HG02884 (cell line): Measurements from ENCODE around the gene PLET1.
"Not testable (repeated sequence)": the region's sequence is repeated elsewhere in the genome, so short reads cannot be mapped to it uniquely, and the experiment has no call there.

Experiments used
- ATAC-seq: cut with Tn5 transposase; IDR thresholded peaks from one replicate; pipeline ENCODE4 v1.9.1; 2021; ENCODE audit warnings: mild to moderate bottlenecking, moderate library complexity; ENCODE audit not compliant: unreplicated experiment

Gene PLET1

DNA sequence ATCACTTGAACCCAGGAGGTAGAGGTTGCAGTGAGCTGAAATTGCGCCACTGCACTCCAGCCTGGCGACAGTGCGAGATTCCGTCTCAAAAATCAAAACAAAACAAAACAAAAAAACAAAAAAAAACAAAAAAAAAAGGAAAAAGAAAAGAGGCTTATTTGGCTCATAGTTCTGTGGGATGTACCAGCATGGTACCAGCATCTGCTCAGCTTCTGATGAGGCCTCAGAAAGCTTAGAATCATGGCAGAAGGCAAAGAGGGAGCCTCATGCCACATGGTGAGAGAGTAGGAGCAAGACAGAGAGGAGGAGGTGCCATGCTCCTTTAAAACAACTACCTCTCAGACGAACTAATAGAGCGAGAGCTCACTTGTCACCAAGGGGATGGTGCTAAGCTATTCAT, 45.0 kb downstream of the PLET1 start:
- no peak for ATAC-seq

DNA sequence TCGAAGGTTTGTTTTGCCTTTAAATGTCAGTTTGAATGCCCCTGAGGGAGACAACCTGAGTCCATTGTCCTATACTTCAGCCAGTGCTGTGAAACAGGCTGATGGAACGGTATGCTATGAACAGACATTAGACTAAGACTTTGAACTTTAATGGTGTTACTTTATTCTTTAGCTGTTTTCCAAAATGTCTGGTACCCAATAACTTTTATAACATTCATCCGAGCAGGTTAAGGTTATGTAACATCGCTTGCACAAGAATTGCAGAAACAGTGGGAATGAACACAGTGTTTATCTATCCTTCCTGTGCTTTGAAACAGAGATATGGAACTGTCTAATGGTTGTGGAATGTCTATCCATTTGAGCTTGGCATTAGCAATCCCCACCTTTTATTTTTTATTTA, 46.9 kb downstream of the PLET1 start:
- no peak for ATAC-seq

DNA sequence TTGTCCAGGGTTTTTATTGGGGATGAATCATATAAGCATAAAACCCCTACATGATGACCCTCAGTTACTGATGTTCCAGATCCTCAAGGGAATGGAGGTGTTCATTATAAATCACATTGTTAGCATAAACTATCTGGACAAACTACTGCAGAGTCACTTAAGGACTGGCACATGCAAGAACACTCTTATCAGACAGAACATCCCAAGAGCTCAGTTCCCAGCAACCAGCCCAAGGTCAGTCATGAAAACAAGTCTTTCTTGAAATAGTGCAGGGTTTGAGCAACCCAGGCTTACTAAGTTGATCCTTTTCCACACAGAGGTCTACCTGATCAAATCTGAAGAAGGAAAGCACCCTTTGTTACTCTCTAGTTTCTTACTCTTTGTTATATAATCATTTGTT, 48.0 kb downstream of the PLET1 start:
- ATAC-seq: no peak

DNA sequence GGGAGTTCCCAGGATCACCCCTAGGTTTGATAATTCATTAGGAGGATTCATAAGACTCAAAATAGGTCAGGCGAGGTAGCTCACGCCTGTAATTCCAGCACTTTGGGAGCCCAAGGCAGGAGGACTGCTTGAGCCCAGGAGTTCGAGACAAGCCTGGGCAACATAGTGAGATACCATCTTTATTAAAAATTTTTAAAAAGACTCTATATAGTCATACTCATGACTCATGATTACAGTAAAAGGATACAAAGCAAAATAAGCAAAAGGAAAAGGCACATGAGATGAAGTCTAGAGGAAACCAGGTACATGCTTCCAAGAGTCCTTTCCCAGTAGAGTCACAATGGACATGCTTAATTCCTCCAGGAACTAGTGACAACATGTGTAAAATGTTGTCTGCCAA, 48.4 kb downstream of the PLET1 start:
- no peak for ATAC-seq

DNA sequence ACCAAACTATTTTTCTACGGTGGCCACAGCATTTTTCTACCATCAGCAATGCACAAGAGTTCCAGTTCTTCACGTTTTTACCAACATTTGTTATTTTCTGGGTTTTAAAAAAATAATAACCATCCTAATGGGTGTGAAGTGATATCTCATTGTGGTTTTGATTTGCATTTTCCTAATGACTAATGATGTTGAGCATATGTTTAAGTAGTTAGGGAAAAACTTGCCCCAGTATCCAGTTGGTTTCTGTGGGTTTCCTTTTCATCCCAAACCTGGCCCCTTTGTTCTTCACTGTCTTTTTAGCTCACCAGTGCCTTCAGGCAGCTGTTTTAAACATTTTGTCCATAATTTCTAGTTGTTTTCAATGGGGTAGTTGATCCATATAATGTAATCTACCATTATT, 49.1 kb downstream of the PLET1 start:
- ATAC-seq: no peak

DNA sequence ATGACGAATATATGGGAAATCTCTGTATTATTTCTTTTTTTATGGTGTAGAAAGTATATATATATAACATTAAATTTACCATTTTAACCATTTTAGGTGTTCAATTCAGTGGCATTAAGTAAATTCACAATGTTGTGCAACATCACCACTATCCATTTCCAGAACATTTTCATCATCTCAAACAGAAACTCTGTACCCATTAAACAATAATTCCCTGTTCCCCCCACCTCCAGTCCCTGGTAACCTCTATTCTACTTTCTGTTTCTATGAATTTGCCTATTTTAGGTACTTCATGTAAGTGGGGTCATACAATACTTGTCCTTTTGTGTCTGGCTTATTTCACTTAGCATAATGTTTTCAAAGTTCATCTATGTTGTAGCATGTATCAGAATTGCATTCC, 49.8 kb downstream of the PLET1 start:
- no peak for ATAC-seq

DNA sequence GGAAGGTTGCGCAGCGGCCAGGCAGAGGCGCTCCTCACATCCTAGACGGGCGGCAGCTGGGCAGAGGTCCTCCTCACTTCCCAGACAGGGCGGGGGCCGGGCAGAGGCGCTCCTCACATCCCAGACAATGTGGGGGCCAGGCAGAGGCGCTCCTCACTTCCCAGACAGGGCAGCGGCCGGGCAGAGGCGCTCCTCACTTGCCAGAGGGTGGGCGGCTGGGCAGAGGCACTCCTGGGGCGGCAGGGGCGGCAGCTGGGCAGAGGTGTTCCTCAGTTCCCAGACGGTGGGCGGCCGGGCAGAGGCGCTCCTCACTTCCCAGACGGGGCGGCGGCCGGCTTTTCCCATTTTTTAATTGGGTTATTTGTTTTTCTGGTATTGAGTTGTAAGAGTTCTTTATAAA, 54.6 kb downstream of the PLET1 start:
- ATAC-seq: no peak

DNA sequence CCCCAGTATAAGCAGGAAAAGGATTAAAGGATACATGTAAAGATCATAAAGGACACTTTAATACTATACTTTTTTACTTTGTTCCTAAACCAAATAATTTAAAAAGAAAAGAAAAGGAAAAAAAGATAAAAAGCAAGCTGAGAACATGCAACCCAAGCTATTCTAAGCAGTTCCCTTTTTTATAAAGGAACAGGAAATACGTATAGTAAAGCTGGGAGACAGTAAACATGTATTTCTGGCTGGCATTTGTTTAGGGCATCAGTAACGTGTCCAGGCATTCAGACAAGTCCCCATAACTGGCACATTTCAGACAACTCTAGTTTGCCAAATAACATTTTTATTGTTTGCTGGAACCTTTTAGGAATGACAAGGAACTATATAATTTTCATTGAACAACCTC, 60.4 kb downstream of the PLET1 start:
- ATAC-seq: no peak

DNA sequence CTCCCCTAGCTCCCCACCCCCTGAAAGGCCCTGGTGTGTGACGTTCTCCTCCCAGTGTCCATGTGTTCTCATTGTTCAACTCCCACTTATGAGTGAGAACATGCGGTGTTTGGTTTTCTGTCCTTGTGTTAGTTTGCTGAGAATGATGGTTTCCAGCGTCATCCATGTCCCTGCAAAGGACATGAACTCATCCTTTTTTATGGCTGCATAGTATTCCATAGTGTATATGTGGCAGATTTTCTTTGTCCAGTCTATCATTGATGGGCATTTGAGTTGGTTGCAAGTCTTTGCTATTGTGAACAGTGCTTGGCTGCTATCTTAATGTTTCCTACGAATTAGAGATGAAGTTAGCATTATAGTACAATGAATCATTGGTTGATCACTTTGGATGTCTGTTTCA, 61.6 kb downstream of the PLET1 start:
- not testable (repeated sequence) for ATAC-seq
